Adrenal gland (tissue), 5 donors: Measurements from ENCODE around the gene TMEM109.

Experiments
- POLR2A ChIP-seq, 2 donors: fragments of 450-650 bp; IDR thresholded peaks; one replicate each; pipeline ENCODE4 v1.6.1; 2017; ENCODE audit warnings: antibody characterized with exemption in 2 of 2, mild to moderate bottlenecking in 2 of 2, moderate library complexity in 1 of 2
- TF ChIP-seq, protein P1 (sequence below), 6 experiments: fragments of 450-650 bp in 4 of 6; fragments of 200-600 bp in 2 of 6; sonication (generic) in 1 of 6; IDR thresholded peaks; 1 replicate in 5 of 6; 2 replicates in 1 of 6; pipeline versions ENCODE4 v1.5.1 to v1.8.0; 2016 to 2021; ENCODE audit warnings: antibody characterized with exemption in 6 of 6, mild to moderate bottlenecking in 2 of 6, moderate library complexity in 1 of 6
- donor health status: DM: no; HTN: no; CAD: no.

DNA sequence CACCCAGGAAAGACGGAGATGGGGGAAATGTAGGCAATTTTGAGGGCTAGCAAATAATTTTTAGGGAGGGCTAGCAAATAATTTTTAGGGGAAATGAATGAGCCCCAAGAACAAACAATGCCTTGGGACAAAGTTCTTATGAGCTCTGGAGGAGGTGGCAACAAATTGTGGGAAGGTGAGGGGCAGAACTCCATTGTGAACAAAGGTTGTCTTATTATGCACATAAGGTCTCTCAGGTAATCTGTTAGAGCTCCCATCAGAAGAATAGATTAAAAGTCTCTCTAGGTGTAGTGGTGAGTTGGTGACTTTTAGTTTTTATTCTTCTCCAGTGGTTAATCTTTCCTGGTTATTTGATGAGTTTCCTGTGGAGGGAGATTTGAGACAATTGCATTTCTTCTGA lies 5.2 kb upstream of the TMEM109 start:
- TF ChIP-seq, protein P1, sequence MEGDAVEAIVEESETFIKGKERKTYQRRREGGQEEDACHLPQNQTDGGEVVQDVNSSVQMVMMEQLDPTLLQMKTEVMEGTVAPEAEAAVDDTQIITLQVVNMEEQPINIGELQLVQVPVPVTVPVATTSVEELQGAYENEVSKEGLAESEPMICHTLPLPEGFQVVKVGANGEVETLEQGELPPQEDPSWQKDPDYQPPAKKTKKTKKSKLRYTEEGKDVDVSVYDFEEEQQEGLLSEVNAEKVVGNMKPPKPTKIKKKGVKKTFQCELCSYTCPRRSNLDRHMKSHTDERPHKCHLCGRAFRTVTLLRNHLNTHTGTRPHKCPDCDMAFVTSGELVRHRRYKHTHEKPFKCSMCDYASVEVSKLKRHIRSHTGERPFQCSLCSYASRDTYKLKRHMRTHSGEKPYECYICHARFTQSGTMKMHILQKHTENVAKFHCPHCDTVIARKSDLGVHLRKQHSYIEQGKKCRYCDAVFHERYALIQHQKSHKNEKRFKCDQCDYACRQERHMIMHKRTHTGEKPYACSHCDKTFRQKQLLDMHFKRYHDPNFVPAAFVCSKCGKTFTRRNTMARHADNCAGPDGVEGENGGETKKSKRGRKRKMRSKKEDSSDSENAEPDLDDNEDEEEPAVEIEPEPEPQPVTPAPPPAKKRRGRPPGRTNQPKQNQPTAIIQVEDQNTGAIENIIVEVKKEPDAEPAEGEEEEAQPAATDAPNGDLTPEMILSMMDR (IDR thresholded peaks at IDR 0.05), result no peak
- no peak for TF ChIP-seq POLR2A (IDR thresholded peaks at IDR 0.05)
